HepG2 (cell line): Measurements from ENCODE around the gene PTGS2. TPM values are rescaled to one million over a fixed set of nuclear protein-coding genes. Genes with fewer than 3 reads are reported as not detected.

Experiments
- ATAC-seq: fragments of 200-7000 bp; cut with Tn5 transposase; 3 replicates; pipeline ENCODE4 v1.9.1; 2020; ENCODE audit warnings: mild to moderate bottlenecking, moderate library complexity
- BruUV-seq: library from RNA; stranded (reverse); fragments of 400-500 nt; replicated peaks from 2 replicates; lab custom pipeline; 2021; lab: Mats Ljungman, UMichigan
- CTCF ChIA-PET: fragments of 300-600 bp; formaldehyde crosslinking; extraction: SDS; loops from one replicate; lab custom pipeline; 2021; ENCODE audit warnings: low total read pairs, inconsistent platforms, low intra/inter-chr PET ratio; lab: Yijun Ruan, JAX
- POLR2A ChIA-PET: fragments of 350-600 bp; sonication (Branson Sonifier 250); formaldehyde crosslinking; loops from one replicate; lab custom pipeline; 2020; ENCODE audit warnings: antibody characterized with exemption, inconsistent platforms; lab: Yijun Ruan, JAX
- DNase-seq: peaks from one replicate; pipeline ENCODE4 v3.0.0-alpha.2; 2015; ENCODE audit warnings: low spot score
- FAIRE-seq: peaks from 3 replicates; lab custom pipeline; 2011; peaks lifted over from hg19 to GRCh38; lab: Jason Lieb, UNC
- H2AFZ ChIP-seq: one replicate; pipeline ENCODE4 v1.6.1; 2011; ENCODE audit warnings: low read length, inconsistent platforms
- H3K27ac ChIP-seq: fragments of 300-600 bp; 3 replicates; pipeline ENCODE4 v1.8.0; 2011; ENCODE audit warnings: mixed run types, mild to moderate bottlenecking, mixed read lengths, low read length, inconsistent platforms; ENCODE audit not compliant: insufficient read depth; ENCODE audit errors: extremely low read length
- H3K27me3 ChIP-seq, 2 experiments: fragments of 200-600 bp in 1 of 2; 2 replicates in 1 of 2; 3 replicates in 1 of 2; pipeline versions ENCODE4 v1.6.0 to v1.8.0; 2011; ENCODE audit warnings: low read length in 2 of 2, mild to moderate bottlenecking in 2 of 2, moderate library complexity in 2 of 2, inconsistent platforms in 1 of 2; ENCODE audit not compliant: insufficient read depth in 2 of 2, control insufficient read depth in 1 of 2
- H3K36me3 ChIP-seq, 2 experiments: fragments of 200-600 bp in 1 of 2; replicated peaks in 1 of 2; 2 replicates in 1 of 2; 3 replicates in 1 of 2; pipeline versions ENCODE4 v1.5.1 to v1.8.0; 2011; ENCODE audit warnings: low read length in 2 of 2, inconsistent platforms in 1 of 2; ENCODE audit not compliant: insufficient read depth in 2 of 2, control insufficient read depth in 1 of 2
- H3K4me1 ChIP-seq: 2 replicates; pipeline ENCODE4 v1.5.1; 2012; ENCODE audit warnings: low read length, inconsistent platforms; ENCODE audit not compliant: insufficient read depth
- H3K4me2 ChIP-seq: 2 replicates; pipeline ENCODE4 v1.6.0; 2011; ENCODE audit warnings: low read depth, low read length, inconsistent platforms
- H3K4me3 ChIP-seq, 3 experiments: fragments of 200-600 bp in 1 of 3; sonication (generic), shearing (Covaris generic) in 1 of 3; replicated peaks in 1 of 3; 2 replicates each; pipeline ENCODE4 v1.5.1; 2011 to 2016; ENCODE audit warnings: low read length in 3 of 3, inconsistent platforms in 2 of 3, low read depth in 2 of 3, mild to moderate bottlenecking in 2 of 3, control low read depth in 1 of 3, mixed read lengths in 1 of 3; ENCODE audit not compliant: insufficient read depth in 1 of 3
- H3K79me2 ChIP-seq: one replicate; pipeline ENCODE4 v1.6.1; 2011; ENCODE audit warnings: low read length, inconsistent platforms; ENCODE audit not compliant: insufficient read depth
- H3K9ac ChIP-seq: 2 replicates; pipeline ENCODE4 v1.6.0; 2011; ENCODE audit warnings: mild to moderate bottlenecking, low read depth, low read length, inconsistent platforms; ENCODE audit not compliant: insufficient read depth
- H3K9me3 ChIP-seq: 2 replicates; pipeline ENCODE4 v1.5.1; 2012; ENCODE audit warnings: mild to moderate bottlenecking, low read length
- H4K20me1 ChIP-seq: 2 replicates; pipeline ENCODE4 v1.6.0; 2011; ENCODE audit warnings: inconsistent platforms, mild to moderate bottlenecking, low read length, moderate library complexity; ENCODE audit not compliant: insufficient read depth
- CHD4 ChIP-seq: fragments of 200-600 bp; sonication (generic); IDR thresholded peaks from 2 replicates; pipeline ENCODE4 v1.7.0; 2017; ENCODE audit warnings: mild to moderate bottlenecking, low read length, borderline replicate concordance
- HNRNPL ChIP-seq: fragments of 200-400 bp; formaldehyde crosslinking; IDR thresholded peaks from 2 replicates; pipeline ENCODE4 v1.6.1; 2017; ENCODE audit warnings: mild to moderate bottlenecking, low read depth, low read length
- IRF2 ChIP-seq: IDR thresholded peaks from 2 replicates; pipeline ENCODE4 v1.6.1; 2018; ENCODE audit warnings: missing genetic modification reagents, missing compliant biosample characterization
- PHF8 ChIP-seq: sonication (generic); formaldehyde crosslinking; IDR thresholded peaks from 2 replicates; pipeline ENCODE4 v1.5.0; 2020; ENCODE audit warnings: missing genetic modification reagents
- POLR2AphosphoS5 ChIP-seq: IDR thresholded peaks from 2 replicates; pipeline ENCODE4 v1.6.1; 2012; ENCODE audit warnings: low read depth, low read length
- RBAK ChIP-seq: sonication (generic); formaldehyde crosslinking; IDR thresholded peaks from 2 replicates; pipeline ENCODE4 v1.5.1; 2020; ENCODE audit warnings: mild to moderate bottlenecking, missing genetic modification reagents
- RBM22 ChIP-seq: fragments of 200-400 bp; formaldehyde crosslinking; optimal IDR thresholded peaks from 2 replicates; pipeline ENCODE3; 2017; ENCODE audit warnings: mild to moderate bottlenecking, low read length, moderate library complexity
- SNRNP70 ChIP-seq: fragments of 200-400 bp; formaldehyde crosslinking; IDR thresholded peaks from 2 replicates; pipeline ENCODE4 v1.6.1; 2017; ENCODE audit warnings: mild to moderate bottlenecking, low read depth, low read length, moderate library complexity
- ZNF143 ChIP-seq: sonication (generic); formaldehyde crosslinking; IDR thresholded peaks from 2 replicates; pipeline ENCODE4 v1.4.0; 2020; ENCODE audit warnings: missing genetic modification reagents
- ZNF460 ChIP-seq: sonication (generic); formaldehyde crosslinking; IDR thresholded peaks from 2 replicates; pipeline ENCODE4 v1.5.1; 2020; ENCODE audit warnings: missing genetic modification reagents, mild to moderate bottlenecking, borderline replicate concordance
- WGBS: methylation state at CpG from one replicate; pipeline ENCODE4 v1.1.6; 2017; ENCODE audit warnings: low lambda C conversion rate; 5-methylcytosine and 5-hydroxymethylcytosine counted together
- in situ Hi-C: cut with HindIII; loops from 2 replicates; pipeline ENCODE4 v1.10.0; 2017; ENCODE audit warnings: low pct_unique_long_range_greater_than_20kb; ENCODE audit not compliant: extremely low pct_ligation_motif_present
- intact Hi-C: fragments of 100-400 bp; cut with micrococcal nuclease; formaldehyde crosslinking; loops from one replicate; pipeline ENCODE4 v1.10.0; 2022; ENCODE audit not compliant: unreplicated experiment
- polyA plus RNA-seq, 8 experiments: library from polyadenylated mRNA; depleted of rRNA in 3 of 8; stranded (reverse) in 7 of 8; unstranded in 1 of 8; fragments of >200 nt; fragmentation: Illumina TruSeq in 4 of 8; extraction: Trizol in 4 of 8; gene quantifications; 2 replicates each; pipeline versions ENCODE4 v1.2.1 to v1.2.3, GENCODE V29; 2011 to 2016; ENCODE audit warnings: low read depth in 4 of 8, missing spikeins in 1 of 8, mixed read lengths in 1 of 8; ENCODE audit not compliant: insufficient read depth in 1 of 8
- total RNA-seq, 5 experiments: library from RNA; depleted of rRNA; stranded (reverse); fragments of >200 nt; fragmentation: Illumina TruSeq; extraction: Trizol; gene quantifications; 2 replicates each; pipeline ENCODE4 v1.2.3, GENCODE V29; 2016; ENCODE audit warnings: low read depth in 1 of 5
- TF ChIP-seq, protein P1 (sequence below): sonication (generic); formaldehyde crosslinking; IDR thresholded peaks from 2 replicates; pipeline ENCODE4 v1.4.0; 2020; ENCODE audit warnings: missing genetic modification reagents, mild to moderate bottlenecking, borderline replicate concordance
- TF ChIP-seq, protein P2 (sequence below): IDR thresholded peaks from 2 replicates; pipeline ENCODE4 v1.6.1; 2018; ENCODE audit warnings: missing genetic modification reagents, mild to moderate bottlenecking, missing compliant biosample characterization
- TF ChIP-seq, protein P3 (sequence below): sonication (generic); formaldehyde crosslinking; IDR thresholded peaks from 2 replicates; pipeline ENCODE4 v1.5.1; 2020; ENCODE audit warnings: missing genetic modification reagents, mild to moderate bottlenecking, borderline replicate concordance
- TF ChIP-seq, protein P4 (sequence below): sonication (generic); formaldehyde crosslinking; conservative IDR thresholded peaks from 2 replicates; pipeline ENCODE4 v1.5.0; 2020; ENCODE audit warnings: missing genetic modification reagents
- TF ChIP-seq, protein P5 (sequence below): sonication (generic); formaldehyde crosslinking; IDR thresholded peaks from 2 replicates; pipeline ENCODE4 v1.8.1; 2023; ENCODE audit warnings: mild to moderate bottlenecking, inconsistent platforms, moderate library complexity, missing genetic modification reagents, borderline replicate concordance

The PTGS2 gene
- total and polyA plus RNA-seq, 2 of the 13 experiments (the other 11 are each of a cell fraction or from before 2014, with no cell fraction given) = not detected

DNA sequence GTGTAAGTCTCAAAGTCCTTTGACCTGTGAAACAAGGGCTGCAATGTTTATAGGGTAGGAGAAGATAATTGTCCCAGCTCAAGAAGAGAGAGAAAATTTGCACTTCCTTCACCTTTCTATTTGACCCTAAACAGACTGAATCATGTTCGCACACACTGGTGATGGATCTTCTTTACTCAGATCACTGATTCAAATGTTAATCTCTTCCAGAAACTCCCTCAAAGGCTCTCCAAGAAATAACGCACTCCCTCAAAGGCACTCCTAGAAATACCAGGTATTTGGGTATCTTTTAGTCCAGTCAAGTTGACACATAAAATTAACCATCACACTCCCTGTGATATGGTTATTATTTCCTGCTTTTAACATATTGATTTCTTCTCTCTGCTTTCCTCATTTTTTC, 30.5 kb upstream of the PTGS2 start:
- TF ChIP-seq RBM22 = no peak
- TF ChIP-seq, protein P1, sequence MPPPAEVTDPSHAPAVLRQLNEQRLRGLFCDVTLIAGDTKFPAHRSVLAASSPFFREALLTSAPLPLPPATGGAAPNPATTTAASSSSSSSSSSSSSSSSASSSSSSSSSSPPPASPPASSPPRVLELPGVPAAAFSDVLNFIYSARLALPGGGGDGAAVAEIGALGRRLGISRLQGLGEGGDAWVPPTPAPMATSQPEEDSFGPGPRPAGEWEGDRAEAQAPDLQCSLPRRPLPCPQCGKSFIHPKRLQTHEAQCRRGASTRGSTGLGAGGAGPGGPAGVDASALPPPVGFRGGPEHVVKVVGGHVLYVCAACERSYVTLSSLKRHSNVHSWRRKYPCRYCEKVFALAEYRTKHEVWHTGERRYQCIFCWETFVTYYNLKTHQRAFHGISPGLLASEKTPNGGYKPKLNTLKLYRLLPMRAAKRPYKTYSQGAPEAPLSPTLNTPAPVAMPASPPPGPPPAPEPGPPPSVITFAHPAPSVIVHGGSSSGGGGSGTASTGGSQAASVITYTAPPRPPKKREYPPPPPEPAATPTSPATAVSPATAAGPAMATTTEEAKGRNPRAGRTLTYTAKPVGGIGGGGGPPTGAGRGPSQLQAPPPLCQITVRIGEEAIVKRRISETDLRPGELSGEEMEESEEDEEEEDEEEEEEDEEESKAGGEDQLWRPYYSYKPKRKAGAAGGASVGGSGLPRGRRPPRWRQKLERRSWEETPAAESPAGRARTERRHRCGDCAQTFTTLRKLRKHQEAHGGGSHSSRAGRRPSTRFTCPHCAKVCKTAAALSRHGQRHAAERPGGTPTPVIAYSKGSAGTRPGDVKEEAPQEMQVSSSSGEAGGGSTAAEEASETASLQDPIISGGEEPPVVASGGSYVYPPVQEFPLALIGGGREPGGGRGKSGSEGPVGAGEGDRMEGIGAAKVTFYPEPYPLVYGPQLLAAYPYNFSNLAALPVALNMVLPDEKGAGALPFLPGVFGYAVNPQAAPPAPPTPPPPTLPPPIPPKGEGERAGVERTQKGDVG (CRISPR knock-in tag) = no peak
- TF ChIP-seq ZNF143 = no peak
- no peak for TF ChIP-seq HNRNPL
- no peak for TF ChIP-seq CHD4
- TF ChIP-seq PHF8 (CRISPR knock-in tag) = no peak
- TF ChIP-seq ZNF460 (CRISPR knock-in tag) = no peak
- no peak for TF ChIP-seq IRF2 (CRISPR knock-in tag)
- TF ChIP-seq, protein P2, sequence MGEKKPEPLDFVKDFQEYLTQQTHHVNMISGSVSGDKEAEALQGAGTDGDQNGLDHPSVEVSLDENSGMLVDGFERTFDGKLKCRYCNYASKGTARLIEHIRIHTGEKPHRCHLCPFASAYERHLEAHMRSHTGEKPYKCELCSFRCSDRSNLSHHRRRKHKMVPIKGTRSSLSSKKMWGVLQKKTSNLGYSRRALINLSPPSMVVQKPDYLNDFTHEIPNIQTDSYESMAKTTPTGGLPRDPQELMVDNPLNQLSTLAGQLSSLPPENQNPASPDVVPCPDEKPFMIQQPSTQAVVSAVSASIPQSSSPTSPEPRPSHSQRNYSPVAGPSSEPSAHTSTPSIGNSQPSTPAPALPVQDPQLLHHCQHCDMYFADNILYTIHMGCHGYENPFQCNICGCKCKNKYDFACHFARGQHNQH = no peak
- no peak for TF ChIP-seq POLR2AphosphoS5
- no peak for TF ChIP-seq SNRNP70
- TF ChIP-seq, protein P3, sequence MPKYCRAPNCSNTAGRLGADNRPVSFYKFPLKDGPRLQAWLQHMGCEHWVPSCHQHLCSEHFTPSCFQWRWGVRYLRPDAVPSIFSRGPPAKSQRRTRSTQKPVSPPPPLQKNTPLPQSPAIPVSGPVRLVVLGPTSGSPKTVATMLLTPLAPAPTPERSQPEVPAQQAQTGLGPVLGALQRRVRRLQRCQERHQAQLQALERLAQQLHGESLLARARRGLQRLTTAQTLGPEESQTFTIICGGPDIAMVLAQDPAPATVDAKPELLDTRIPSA (CRISPR knock-in tag) = no peak
- TF ChIP-seq, protein P4, sequence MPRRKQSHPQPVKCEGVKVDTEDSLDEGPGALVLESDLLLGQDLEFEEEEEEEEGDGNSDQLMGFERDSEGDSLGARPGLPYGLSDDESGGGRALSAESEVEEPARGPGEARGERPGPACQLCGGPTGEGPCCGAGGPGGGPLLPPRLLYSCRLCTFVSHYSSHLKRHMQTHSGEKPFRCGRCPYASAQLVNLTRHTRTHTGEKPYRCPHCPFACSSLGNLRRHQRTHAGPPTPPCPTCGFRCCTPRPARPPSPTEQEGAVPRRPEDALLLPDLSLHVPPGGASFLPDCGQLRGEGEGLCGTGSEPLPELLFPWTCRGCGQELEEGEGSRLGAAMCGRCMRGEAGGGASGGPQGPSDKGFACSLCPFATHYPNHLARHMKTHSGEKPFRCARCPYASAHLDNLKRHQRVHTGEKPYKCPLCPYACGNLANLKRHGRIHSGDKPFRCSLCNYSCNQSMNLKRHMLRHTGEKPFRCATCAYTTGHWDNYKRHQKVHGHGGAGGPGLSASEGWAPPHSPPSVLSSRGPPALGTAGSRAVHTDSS = no peak
- no peak for TF ChIP-seq RBAK
- TF ChIP-seq, protein P5, sequence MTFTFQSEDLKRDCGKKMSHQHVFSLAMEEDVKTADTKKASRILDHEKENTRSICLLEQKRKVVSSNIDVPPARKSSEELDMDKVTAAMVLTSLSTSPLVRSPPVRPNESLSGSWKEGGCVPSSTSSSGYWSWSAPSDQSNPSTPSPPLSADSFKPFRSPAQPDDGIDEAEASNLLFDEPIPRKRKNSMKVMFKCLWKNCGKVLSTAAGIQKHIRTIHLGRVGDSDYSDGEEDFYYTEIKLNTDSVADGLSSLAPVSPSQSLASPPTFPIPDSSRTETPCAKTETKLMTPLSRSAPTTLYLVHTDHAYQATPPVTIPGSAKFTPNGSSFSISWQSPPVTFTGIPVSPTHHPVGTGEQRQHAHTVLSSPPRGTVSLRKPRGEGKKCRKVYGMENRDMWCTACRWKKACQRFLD (CRISPR knock-in tag) = no peak
- Histone ChIP-seq H3K9me3 (no peaks in the 10 kb centered on the region), H3K79me2 (no peaks in the 10 kb centered on the region), H3K27me3 (no peaks in the 10 kb centered on the region), H4K20me1 (no peaks in the 10 kb centered on the region), H2AFZ (no peak overlapping the region), H3K4me1 (no peaks in the 10 kb centered on the region), H3K27ac (no peak overlapping the region), H3K9ac (no peak overlapping the region), H3K4me2 (no peak overlapping the region), H3K4me3 (no peak overlapping the region), H3K36me3 (no peaks in the 10 kb centered on the region)
- FAIRE-seq (no peak), DNase-seq (no peak), ATAC-seq (no peak)
- WGBS = 4% methylated on average over 2 of the region's 2 CpGs
- no TSS peak for BruUV-seq
- CTCF ChIA-PET = no interaction called here
- POLR2A ChIA-PET = no interaction called here
- in situ Hi-C loops (no loop called here), intact Hi-C loops (no loop called here)
